Natural killer cell (primary cell): ENCODE results near the gene HDAC4. TPM values are rescaled to one million over a fixed set of nuclear protein-coding genes. Genes with fewer than 3 reads are reported as not detected.

Source experiments
- ATAC-seq, 3 donors: fragments of 150-1000 bp in 2 of 3; fragments of 200-7000 bp in 1 of 3; cut with Tn5 transposase; 1 replicate in 1 of 3; 2 replicates in 2 of 3; pipeline ENCODE4 v1.10.0; 2021; ENCODE audit warnings: mild to moderate bottlenecking in 2 of 3, moderate library complexity in 2 of 3
- DNase-seq, 2 donors: peaks; one replicate each; pipeline versions ENCODE4 v3.0.0 to v3.0.0-alpha.2; 2013 to 2021; ENCODE audit warnings: mixed read lengths in 1 of 2
- H3K27ac ChIP-seq: one replicate; pipeline ENCODE4 v1.5.1; 2013; ENCODE audit warnings: mild to moderate bottlenecking, low read length
- H3K27me3 ChIP-seq: one replicate; pipeline ENCODE4 v1.6.1; 2013; ENCODE audit warnings: low read length; ENCODE audit not compliant: control insufficient read depth, insufficient read depth
- H3K36me3 ChIP-seq: one replicate; pipeline ENCODE4 v1.6.1; 2013; ENCODE audit warnings: low read length; ENCODE audit not compliant: control insufficient read depth, insufficient read depth
- H3K4me1 ChIP-seq: one replicate; pipeline ENCODE4 v1.6.1; 2013; ENCODE audit warnings: low read length; ENCODE audit not compliant: control insufficient read depth, insufficient read depth
- H3K4me3 ChIP-seq: one replicate; pipeline ENCODE4 v1.5.1; 2013; ENCODE audit warnings: low read length
- H3K9me3 ChIP-seq: one replicate; pipeline ENCODE4 v1.6.1; 2013; ENCODE audit warnings: low read length; ENCODE audit not compliant: control insufficient read depth, insufficient read depth
- H3K27ac Mint-ChIP-seq, 2 donors: one replicate each; pipeline ENCODE4 v1.8.0; 2022; ENCODE audit warnings: mild to moderate bottlenecking in 2 of 2, mixed read lengths in 2 of 2, moderate library complexity in 1 of 2
- H3K27me3 Mint-ChIP-seq, 2 donors: one replicate each; pipeline ENCODE4 v1.8.0; 2022; ENCODE audit warnings: low read depth in 2 of 2, mixed read lengths in 2 of 2
- H3K36me3 Mint-ChIP-seq: one replicate; pipeline ENCODE4 v1.8.0; 2022; ENCODE audit warnings: mixed read lengths
- H3K4me1 Mint-ChIP-seq, 2 donors: one replicate each; pipeline ENCODE4 v1.8.0; 2022; ENCODE audit warnings: mixed read lengths in 2 of 2
- H3K4me3 Mint-ChIP-seq: one replicate; pipeline ENCODE4 v1.8.0; 2022; ENCODE audit warnings: mild to moderate bottlenecking, moderate library complexity, mixed read lengths
- H3K9me3 Mint-ChIP-seq, 2 donors: one replicate each; pipeline ENCODE4 v1.8.0; 2022; ENCODE audit warnings: mixed read lengths in 2 of 2
- WGBS: methylation state at CpG from one replicate; pipeline ENCODE4 v1.1.7; 2013; ENCODE audit warnings: missing lambda C conversion rate; ENCODE audit not compliant: insufficient coverage; 5-methylcytosine and 5-hydroxymethylcytosine counted together
- intact Hi-C: fragments of 100-400 bp; cut with micrococcal nuclease; formaldehyde crosslinking; loops from one replicate; pipeline ENCODE4 v1.14.2; 2022
- total RNA-seq, 4 donors: library from RNA; stranded (reverse); fragments of 120-200 nt in 1 of 4; gene quantifications; one replicate each; pipeline versions ENCODE4 v1.2.3 to v1.2.4, GENCODE V29; 2013 to 2022
- TF ChIP-seq, protein P1 (sequence below): fragments of 200-600 bp; IDR thresholded peaks from one replicate; pipeline ENCODE4 v1.8.0; 2022; ENCODE audit warnings: antibody characterized with exemption

HDAC4 gene
- total RNA-seq, 3 donors from 2014 or later (not counting 1 experiment from before 2014, with no cell fraction given), result 74.9 to 105 (median 100) TPM

DNA sequence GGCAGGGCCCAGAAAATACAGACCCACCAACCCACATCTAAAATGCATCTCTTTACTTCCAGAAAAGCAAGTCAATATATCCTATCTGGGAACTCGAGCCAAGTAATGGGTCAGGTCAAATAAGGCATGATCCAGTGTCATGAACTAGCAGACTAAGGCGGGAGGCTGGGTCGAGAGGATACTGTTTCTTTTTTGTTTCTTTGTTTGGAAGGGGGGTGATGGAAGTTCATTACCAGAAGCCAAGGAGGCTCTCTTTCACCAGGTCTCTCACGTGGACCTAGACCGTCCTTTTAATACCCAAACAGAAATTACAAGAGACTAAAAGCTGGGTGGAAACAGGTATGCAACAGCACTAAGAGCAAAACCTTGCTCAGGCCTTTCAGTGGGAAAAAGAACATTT, 108.3 kb downstream of the HDAC4 start:
- H3K4me3 Mint-ChIP-seq, result no peak overlapping the region
- WGBS, result 94% methylated on average over 5 of the region's 5 CpGs
- peaks cover 46% of the 10 kb centered on the region for H3K4me1 ChIP-seq

DNA sequence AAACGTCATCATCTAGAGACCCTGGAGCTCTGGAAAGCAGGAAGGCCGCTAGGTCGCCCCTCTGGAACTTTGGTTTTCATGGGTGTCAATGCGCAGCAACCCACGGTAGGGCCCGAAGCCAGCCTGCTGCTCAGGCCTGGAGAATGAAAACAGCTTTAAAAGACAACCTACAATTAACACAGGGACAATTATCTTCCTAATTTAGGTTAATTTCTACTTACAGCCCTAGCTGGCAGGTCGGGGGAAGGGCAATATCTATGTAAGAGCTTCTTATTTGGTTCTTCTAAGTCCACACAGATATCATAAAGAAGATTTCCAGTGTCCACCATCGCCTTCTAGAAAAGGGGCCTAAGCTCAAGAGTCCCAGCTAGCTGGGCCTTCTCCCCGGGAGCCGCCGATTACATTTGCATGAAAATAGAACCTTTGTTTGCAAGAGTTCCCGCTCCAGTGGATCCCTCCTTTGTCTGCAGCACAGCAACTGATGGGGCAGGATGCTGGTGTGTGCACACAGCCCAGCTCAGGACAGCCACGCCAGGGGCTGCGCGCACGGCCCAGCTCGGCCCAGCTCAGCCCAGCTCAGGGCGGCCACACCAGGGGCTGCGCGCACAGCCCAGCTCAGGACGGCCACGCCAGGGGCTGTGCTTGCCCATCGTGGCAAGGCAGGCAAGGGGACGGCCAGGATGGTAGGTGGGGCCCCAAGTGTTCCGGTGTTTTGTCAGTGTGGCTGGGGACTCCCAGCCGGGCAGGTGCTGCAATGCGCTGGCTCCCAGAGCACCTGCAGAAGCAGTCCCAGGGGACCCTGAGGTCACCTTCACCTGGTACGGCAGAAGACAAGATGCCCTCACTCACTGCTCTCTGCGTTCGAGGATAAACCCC, 109.1 kb downstream of the HDAC4 start:
- peaks cover 48 to 49% of the 10 kb centered on the region in 2 donors for H3K4me1 Mint-ChIP-seq

More for the DNA sequence above, 108.3 kb downstream of the HDAC4 start:
- H3K4me3 ChIP-seq, result no peak overlapping the region
- no peaks in the 10 kb centered on the region for H3K27me3 ChIP-seq
- no peaks in the 10 kb centered on the region for H3K9me3 Mint-ChIP-seq
- peaks cover 46 to 48% of the 10 kb centered on the region in 2 donors for H3K4me1 Mint-ChIP-seq
- no peak overlapping the region for H3K27ac ChIP-seq
- DNase-seq (no peak), ATAC-seq (no peak)
- intact Hi-C loops, result no loop called here
- H3K36me3 Mint-ChIP-seq, result no peaks in the 10 kb centered on the region
- no peaks in the 10 kb centered on the region for H3K27me3 Mint-ChIP-seq
- H3K36me3 ChIP-seq, result no peaks in the 10 kb centered on the region
- no peaks in the 10 kb centered on the region for H3K9me3 ChIP-seq
- H3K27ac Mint-ChIP-seq, result no peak overlapping the region
- TF ChIP-seq, protein P1, sequence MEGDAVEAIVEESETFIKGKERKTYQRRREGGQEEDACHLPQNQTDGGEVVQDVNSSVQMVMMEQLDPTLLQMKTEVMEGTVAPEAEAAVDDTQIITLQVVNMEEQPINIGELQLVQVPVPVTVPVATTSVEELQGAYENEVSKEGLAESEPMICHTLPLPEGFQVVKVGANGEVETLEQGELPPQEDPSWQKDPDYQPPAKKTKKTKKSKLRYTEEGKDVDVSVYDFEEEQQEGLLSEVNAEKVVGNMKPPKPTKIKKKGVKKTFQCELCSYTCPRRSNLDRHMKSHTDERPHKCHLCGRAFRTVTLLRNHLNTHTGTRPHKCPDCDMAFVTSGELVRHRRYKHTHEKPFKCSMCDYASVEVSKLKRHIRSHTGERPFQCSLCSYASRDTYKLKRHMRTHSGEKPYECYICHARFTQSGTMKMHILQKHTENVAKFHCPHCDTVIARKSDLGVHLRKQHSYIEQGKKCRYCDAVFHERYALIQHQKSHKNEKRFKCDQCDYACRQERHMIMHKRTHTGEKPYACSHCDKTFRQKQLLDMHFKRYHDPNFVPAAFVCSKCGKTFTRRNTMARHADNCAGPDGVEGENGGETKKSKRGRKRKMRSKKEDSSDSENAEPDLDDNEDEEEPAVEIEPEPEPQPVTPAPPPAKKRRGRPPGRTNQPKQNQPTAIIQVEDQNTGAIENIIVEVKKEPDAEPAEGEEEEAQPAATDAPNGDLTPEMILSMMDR, result no peak

DNA sequence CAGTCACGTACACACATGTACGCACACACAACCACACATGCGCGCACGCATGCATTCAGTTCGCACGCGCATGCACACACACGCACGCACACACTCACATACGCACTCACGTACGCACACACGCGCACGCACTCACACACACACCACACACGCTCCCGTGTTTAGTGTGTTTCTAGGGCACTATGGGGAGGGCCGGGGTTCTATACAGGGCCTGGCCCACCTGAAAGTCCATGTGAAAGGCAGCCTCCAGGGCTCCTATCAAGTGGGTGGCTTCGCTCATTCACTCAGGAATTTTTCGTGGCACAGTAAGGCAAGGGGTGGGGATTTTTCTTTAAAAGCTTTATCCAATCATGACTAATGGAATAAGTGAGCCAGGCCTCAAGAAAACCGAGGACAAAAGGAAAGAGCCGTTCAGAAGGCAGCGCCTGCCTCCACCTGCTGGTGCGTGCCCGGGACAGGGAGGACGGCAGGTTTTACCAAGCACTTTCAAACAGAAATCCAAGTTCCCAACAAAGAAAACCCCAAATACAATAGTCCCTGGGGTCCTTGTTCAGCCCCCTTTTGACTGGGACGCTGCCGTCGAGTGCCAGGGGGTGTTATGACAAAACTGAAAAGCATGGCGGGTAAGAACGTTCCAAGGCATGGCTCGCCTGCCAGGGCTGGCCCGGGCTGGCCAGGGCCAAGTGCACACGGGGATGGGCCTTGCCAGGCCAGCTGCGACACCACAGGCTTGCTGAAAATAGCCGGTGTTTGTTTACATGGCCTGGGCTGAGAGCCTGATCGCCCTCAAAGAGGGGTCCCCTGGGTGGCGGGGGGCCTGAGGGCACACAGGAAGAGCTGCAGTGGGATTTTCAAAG, 110.0 kb downstream of the HDAC4 start:
- no peaks in the 10 kb centered on the region for H3K9me3 ChIP-seq
- H3K27ac ChIP-seq, result no peak overlapping the region
- H3K27me3 ChIP-seq, result no peaks in the 10 kb centered on the region
- no peak for ATAC-seq
- H3K27ac Mint-ChIP-seq, result peak overlapping the region in 1 of 2 donors; percentile 93
- DNase-seq, result no peak
- no peaks in the 10 kb centered on the region for H3K27me3 Mint-ChIP-seq
- H3K4me1 Mint-ChIP-seq, result peaks cover 45% of the 10 kb centered on the region in 2 donors
- H3K4me3 ChIP-seq, result no peak overlapping the region
- intact Hi-C loops, result no loop called here
- H3K9me3 Mint-ChIP-seq, result no peaks in the 10 kb centered on the region
- peaks cover 29% of the 10 kb centered on the region for H3K4me1 ChIP-seq
- no peak overlapping the region for H3K4me3 Mint-ChIP-seq
- H3K36me3 ChIP-seq, result no peaks in the 10 kb centered on the region
- WGBS, result 96% methylated on average over 39 of the region's 39 CpGs
- H3K36me3 Mint-ChIP-seq, result no peaks in the 10 kb centered on the region
- TF ChIP-seq, protein P1, result no peak

More for the DNA sequence above, 109.1 kb downstream of the HDAC4 start:
- no peak overlapping the region for H3K27ac ChIP-seq
- TF ChIP-seq, protein P1, result no peak
- H3K27me3 ChIP-seq, result no peaks in the 10 kb centered on the region
- peaks cover 38% of the 10 kb centered on the region for H3K4me1 ChIP-seq
- ATAC-seq, result no peak
- intact Hi-C loops, result no loop called here
- no peak overlapping the region for H3K4me3 Mint-ChIP-seq
- WGBS, result 93% methylated on average over 29 of the region's 30 CpGs
- no peak overlapping the region for H3K4me3 ChIP-seq
- H3K36me3 ChIP-seq, result no peaks in the 10 kb centered on the region
- H3K27ac Mint-ChIP-seq, result no peak overlapping the region
- no peaks in the 10 kb centered on the region for H3K9me3 Mint-ChIP-seq
- H3K27me3 Mint-ChIP-seq, result no peaks in the 10 kb centered on the region
- H3K9me3 ChIP-seq, result no peaks in the 10 kb centered on the region
- no peaks in the 10 kb centered on the region for H3K36me3 Mint-ChIP-seq
- DNase-seq, result no peak
